Keratinocyte (primary cell): ENCODE data around the gene THAP3. TPM values are rescaled to one million over a fixed set of nuclear protein-coding genes. Genes with fewer than 3 reads are reported as not detected.

Experiments
- DNase-seq: peaks from one replicate; pipeline ENCODE4 v3.0.0-alpha.2; 2011; ENCODE audit warnings: low read depth, missing footprints, low spot score
- FAIRE-seq: peaks from 2 replicates; lab custom pipeline; 2011; peaks lifted over from hg19 to GRCh38; lab: Jason Lieb, UNC
- H2AFZ ChIP-seq: 2 replicates; pipeline ENCODE4 v1.6.0; 2012; ENCODE audit warnings: low read length, control low read depth, inconsistent platforms; ENCODE audit not compliant: control insufficient read depth
- H3K27ac ChIP-seq: 2 replicates; pipeline ENCODE4 v1.5.1; 2011; ENCODE audit warnings: low read length; ENCODE audit not compliant: control insufficient read depth, insufficient read depth
- H3K27me3 ChIP-seq: 3 replicates; pipeline ENCODE4 v1.6.0; 2011; ENCODE audit warnings: low read length; ENCODE audit not compliant: control insufficient read depth, insufficient read depth; ENCODE audit errors: extremely low read depth
- H3K36me3 ChIP-seq, 2 experiments: 2 replicates in 1 of 2; 3 replicates in 1 of 2; pipeline ENCODE4 v1.5.1; 2011; ENCODE audit warnings: low read length in 2 of 2, mild to moderate bottlenecking in 1 of 2; ENCODE audit not compliant: control insufficient read depth in 2 of 2, insufficient read depth in 2 of 2; ENCODE audit errors: extremely low read depth in 1 of 2
- H3K4me1 ChIP-seq: 3 replicates; pipeline ENCODE4 v1.5.1; 2011; ENCODE audit warnings: low read length; ENCODE audit not compliant: control insufficient read depth, insufficient read depth; ENCODE audit errors: extremely low read depth
- H3K4me2 ChIP-seq: 3 replicates; pipeline ENCODE4 v1.6.0; 2011; ENCODE audit warnings: low read depth, low read length; ENCODE audit not compliant: control insufficient read depth, insufficient read depth; ENCODE audit errors: extremely low read depth
- H3K4me3 ChIP-seq, 3 experiments: fragments of 200-600 bp in 1 of 3; sonication (generic) in 1 of 3; 2 replicates in 2 of 3; 3 replicates in 1 of 3; pipeline ENCODE4 v1.5.1; 2011 to 2016; ENCODE audit warnings: low read length in 3 of 3, mild to moderate bottlenecking in 3 of 3, control low read depth in 2 of 3, inconsistent platforms in 1 of 3, low read depth in 1 of 3, mixed read lengths in 1 of 3, mixed run types in 1 of 3, moderate library complexity in 1 of 3; ENCODE audit not compliant: control insufficient read depth in 2 of 3, insufficient read depth in 2 of 3; ENCODE audit errors: extremely low read depth in 1 of 3
- H3K79me2 ChIP-seq: 2 replicates; pipeline ENCODE4 v1.6.0; 2012; ENCODE audit warnings: low read length; ENCODE audit not compliant: control insufficient read depth, insufficient read depth
- H3K9ac ChIP-seq: 3 replicates; pipeline ENCODE4 v1.6.0; 2011; ENCODE audit warnings: low read length; ENCODE audit not compliant: control insufficient read depth, insufficient read depth; ENCODE audit errors: extremely low read depth
- H3K9me1 ChIP-seq: 3 replicates; pipeline ENCODE4 v1.6.0; 2011; ENCODE audit warnings: low read length; ENCODE audit not compliant: control insufficient read depth, insufficient read depth; ENCODE audit errors: extremely low read depth
- H3K9me3 ChIP-seq: 2 replicates; pipeline ENCODE4 v1.5.1; 2012; ENCODE audit warnings: low read depth, low read length; ENCODE audit not compliant: control insufficient read depth
- H4K20me1 ChIP-seq: 3 replicates; pipeline ENCODE4 v1.6.0; 2011; ENCODE audit warnings: low read length; ENCODE audit not compliant: control insufficient read depth, insufficient read depth; ENCODE audit errors: extremely low read depth
- EZH2 ChIP-seq: IDR thresholded peaks from one replicate; pipeline ENCODE4 v1.6.1; 2012; ENCODE audit warnings: inconsistent platforms, mild to moderate bottlenecking, low read length, moderate library complexity
- dilution Hi-C: fragments of 300-500 bp; cut with MboI; formaldehyde crosslinking; loops from one replicate; pipeline ENCODE4 v1.7.0; 2020; ENCODE audit warnings: low sequenced_read_pairs; ENCODE audit not compliant: extremely low pct_ligation_motif_present
- polyA plus RNA-seq, 5 experiments: library from polyadenylated mRNA; depleted of rRNA in 3 of 5; stranded (reverse) in 3 of 5; stranded (forward) in 1 of 5; unstranded in 1 of 5; fragments of >200 nt; gene quantifications; 1 replicate in 1 of 5; 2 replicates in 3 of 5; 3 replicates in 1 of 5; pipeline versions ENCODE4 v1.2.1 to v1.2.3, GENCODE V29; 2011 to 2012; ENCODE audit warnings: missing spikeins in 2 of 5, low read depth in 1 of 5, low replicate concordance in 1 of 5
- TF ChIP-seq, protein P1 (sequence below), 3 experiments: IDR thresholded peaks in 1 of 3; conservative IDR thresholded peaks in 1 of 3; optimal IDR thresholded peaks in 1 of 3; 2 replicates in 2 of 3; 3 replicates in 1 of 3; pipeline versions ENCODE3 to v1.5.1; 2011; ENCODE audit warnings: low read length in 3 of 3, mild to moderate bottlenecking in 3 of 3, moderate library complexity in 2 of 3, control low read depth in 1 of 3, inconsistent platforms in 1 of 3; ENCODE audit not compliant: insufficient read depth in 2 of 3; ENCODE audit errors: extremely low read depth in 1 of 3

The THAP3 gene
- polyA plus RNA-seq, 1 donor (not counting 4 experiments of a cell fraction or from before 2014, with no cell fraction given), result 5.1 TPM

- H3K27me3 ChIP-seq, result no peaks in the 10 kb centered on the region
- TF ChIP-seq, protein P1, sequence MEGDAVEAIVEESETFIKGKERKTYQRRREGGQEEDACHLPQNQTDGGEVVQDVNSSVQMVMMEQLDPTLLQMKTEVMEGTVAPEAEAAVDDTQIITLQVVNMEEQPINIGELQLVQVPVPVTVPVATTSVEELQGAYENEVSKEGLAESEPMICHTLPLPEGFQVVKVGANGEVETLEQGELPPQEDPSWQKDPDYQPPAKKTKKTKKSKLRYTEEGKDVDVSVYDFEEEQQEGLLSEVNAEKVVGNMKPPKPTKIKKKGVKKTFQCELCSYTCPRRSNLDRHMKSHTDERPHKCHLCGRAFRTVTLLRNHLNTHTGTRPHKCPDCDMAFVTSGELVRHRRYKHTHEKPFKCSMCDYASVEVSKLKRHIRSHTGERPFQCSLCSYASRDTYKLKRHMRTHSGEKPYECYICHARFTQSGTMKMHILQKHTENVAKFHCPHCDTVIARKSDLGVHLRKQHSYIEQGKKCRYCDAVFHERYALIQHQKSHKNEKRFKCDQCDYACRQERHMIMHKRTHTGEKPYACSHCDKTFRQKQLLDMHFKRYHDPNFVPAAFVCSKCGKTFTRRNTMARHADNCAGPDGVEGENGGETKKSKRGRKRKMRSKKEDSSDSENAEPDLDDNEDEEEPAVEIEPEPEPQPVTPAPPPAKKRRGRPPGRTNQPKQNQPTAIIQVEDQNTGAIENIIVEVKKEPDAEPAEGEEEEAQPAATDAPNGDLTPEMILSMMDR (optimal IDR thresholded peaks at IDR 0.05 in 1 of 3, IDR thresholded peaks at IDR 0.05 in 1 of 3, conservative IDR thresholded peaks at IDR 0.05 in 1 of 3; ENCODE audit: extremely low read depth in 1 of 3, insufficient read depth in 2 of 3, low read length in 3 of 3), result no peak
- no peak for TF ChIP-seq EZH2
- peaks cover 11% of the 10 kb centered on the region for H3K4me1 ChIP-seq
- no peak overlapping the region for H3K4me2 ChIP-seq
- H3K36me3 ChIP-seq, result peaks cover 9 to 18% of the 10 kb centered on the region in 2 experiments
- dilution Hi-C loops, result no loop called here
- FAIRE-seq (no peak), DNase-seq (no peak)
- no peaks in the 10 kb centered on the region for H4K20me1 ChIP-seq
- H3K9me1 ChIP-seq, result no peaks in the 10 kb centered on the region
- no peaks in the 10 kb centered on the region for H3K9me3 ChIP-seq
- no peak overlapping the region for H3K4me3 ChIP-seq
- no peak overlapping the region for H3K9ac ChIP-seq
- H3K79me2 ChIP-seq, result peaks cover 24% of the 10 kb centered on the region
- H3K27ac ChIP-seq, result no peak overlapping the region
- no peak overlapping the region for H2AFZ ChIP-seq
Measured at GRCh38 chr1:6627841-6628545, 3.3 kb downstream of the THAP3 start.

DNA sequence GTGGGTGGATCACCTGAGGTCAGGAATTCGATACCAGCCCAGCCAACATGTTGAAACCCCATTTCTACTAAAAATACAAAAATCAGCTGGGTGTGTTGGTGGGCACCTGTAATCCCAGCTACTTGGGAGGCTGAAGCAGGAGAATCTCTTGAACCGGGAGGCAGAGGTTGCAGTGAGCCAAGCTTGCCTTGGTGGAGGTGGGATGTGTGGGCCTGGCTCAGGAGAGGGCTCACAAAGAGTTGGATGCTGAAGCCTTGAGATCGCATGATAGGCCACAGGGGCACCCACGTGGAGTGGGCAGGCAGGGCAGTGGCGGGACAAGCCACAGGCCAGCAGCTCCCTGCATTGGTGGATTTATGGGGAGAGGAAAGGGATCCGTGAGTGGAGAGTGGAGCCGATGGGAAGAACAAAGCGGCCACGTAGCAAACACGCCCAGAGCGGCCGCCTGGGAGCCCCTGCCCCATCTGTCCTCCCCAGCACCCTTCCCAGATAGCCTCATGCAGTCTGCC lies 4.4 kb downstream of the THAP3 start:
- peaks cover 13 to 17% of the 10 kb centered on the region in 2 experiments for H3K36me3 ChIP-seq
- TF ChIP-seq EZH2, result no peak
- TF ChIP-seq, protein P1 (optimal IDR thresholded peaks at IDR 0.05 in 1 of 3, IDR thresholded peaks at IDR 0.05 in 1 of 3, conservative IDR thresholded peaks at IDR 0.05 in 1 of 3; ENCODE audit: extremely low read depth in 1 of 3, insufficient read depth in 2 of 3, low read length in 3 of 3), result no peak

More for the DNA sequence above, 4.4 kb downstream of the THAP3 start:
- peaks cover 11% of the 10 kb centered on the region for H3K4me1 ChIP-seq
- no peak overlapping the region for H3K27ac ChIP-seq
- H4K20me1 ChIP-seq, result no peaks in the 10 kb centered on the region
- no peak for FAIRE-seq
- no peak overlapping the region for H3K4me3 ChIP-seq
- no peaks in the 10 kb centered on the region for H3K27me3 ChIP-seq
- H3K9me1 ChIP-seq, result no peaks in the 10 kb centered on the region
- no peaks in the 10 kb centered on the region for H3K9me3 ChIP-seq
- no peak for DNase-seq
- peaks cover 24% of the 10 kb centered on the region for H3K79me2 ChIP-seq
- no peak overlapping the region for H2AFZ ChIP-seq
- dilution Hi-C loops, result no loop called here
- no peak overlapping the region for H3K9ac ChIP-seq
- no peak overlapping the region for H3K4me2 ChIP-seq
